ENCODE results near the gene DCC.

- TF ChIP-seq, protein P1, sequence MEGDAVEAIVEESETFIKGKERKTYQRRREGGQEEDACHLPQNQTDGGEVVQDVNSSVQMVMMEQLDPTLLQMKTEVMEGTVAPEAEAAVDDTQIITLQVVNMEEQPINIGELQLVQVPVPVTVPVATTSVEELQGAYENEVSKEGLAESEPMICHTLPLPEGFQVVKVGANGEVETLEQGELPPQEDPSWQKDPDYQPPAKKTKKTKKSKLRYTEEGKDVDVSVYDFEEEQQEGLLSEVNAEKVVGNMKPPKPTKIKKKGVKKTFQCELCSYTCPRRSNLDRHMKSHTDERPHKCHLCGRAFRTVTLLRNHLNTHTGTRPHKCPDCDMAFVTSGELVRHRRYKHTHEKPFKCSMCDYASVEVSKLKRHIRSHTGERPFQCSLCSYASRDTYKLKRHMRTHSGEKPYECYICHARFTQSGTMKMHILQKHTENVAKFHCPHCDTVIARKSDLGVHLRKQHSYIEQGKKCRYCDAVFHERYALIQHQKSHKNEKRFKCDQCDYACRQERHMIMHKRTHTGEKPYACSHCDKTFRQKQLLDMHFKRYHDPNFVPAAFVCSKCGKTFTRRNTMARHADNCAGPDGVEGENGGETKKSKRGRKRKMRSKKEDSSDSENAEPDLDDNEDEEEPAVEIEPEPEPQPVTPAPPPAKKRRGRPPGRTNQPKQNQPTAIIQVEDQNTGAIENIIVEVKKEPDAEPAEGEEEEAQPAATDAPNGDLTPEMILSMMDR (conservative IDR thresholded peaks at IDR 0.05; ENCODE audit: low read depth, low read length): no peak
- TF ChIP-seq EZH2 (IDR thresholded peaks at IDR 0.05; ENCODE audit: low read length, unreplicated experiment): no peak
- TF ChIP-seq EZH2phosphoT487 (IDR thresholded peaks at IDR 0.05; ENCODE audit: borderline replicate concordance, low read length): no peak
Observed at GRCh38 chr18:53534203-53534602, 1194.2 kb downstream of the DCC start.

All from PC-3 (cell line).